Endodermal cell (in vitro differentiated cells): ENCODE measurements around the gene PDE8A. TPM values are rescaled to one million over a fixed set of nuclear protein-coding genes. Genes with fewer than 3 reads are reported as not detected.

ENCODE experiments used
- DNase-seq: peaks from one replicate; pipeline ENCODE4 v3.0.0-alpha.2; 2017
- H3K27ac ChIP-seq: 2 replicates; pipeline ENCODE4 v1.5.1; 2013; ENCODE audit warnings: mild to moderate bottlenecking, low read depth, low read length, moderate library complexity
- H3K27me3 ChIP-seq: 2 replicates; pipeline ENCODE4 v1.6.1; 2013; ENCODE audit warnings: mild to moderate bottlenecking, low read length, moderate library complexity; ENCODE audit not compliant: insufficient read depth, control insufficient read depth, poor library complexity, severe bottlenecking
- H3K36me3 ChIP-seq: 2 replicates; pipeline ENCODE4 v1.7.0; 2013; ENCODE audit warnings: mild to moderate bottlenecking, low read length, moderate library complexity; ENCODE audit not compliant: control insufficient read depth, insufficient read depth
- H3K4me1 ChIP-seq: one replicate; pipeline ENCODE4 v1.7.0; 2013; ENCODE audit warnings: low read length; ENCODE audit not compliant: control insufficient read depth, insufficient read depth
- H3K4me3 ChIP-seq: 2 replicates; pipeline ENCODE4 v1.5.1; 2013; ENCODE audit warnings: mild to moderate bottlenecking, low read length, moderate library complexity
- H3K9ac ChIP-seq: 2 replicates; pipeline ENCODE4 v1.6.1; 2013; ENCODE audit warnings: mild to moderate bottlenecking, low read length, moderate library complexity; ENCODE audit not compliant: poor library complexity, severe bottlenecking; ENCODE audit errors: extremely low read depth
- H3K9me3 ChIP-seq: 2 replicates; pipeline ENCODE4 v1.6.1; 2013; ENCODE audit warnings: mild to moderate bottlenecking, low read length, moderate library complexity; ENCODE audit not compliant: control insufficient read depth
- H3K27ac Mint-ChIP-seq: 2 replicates; pipeline ENCODE4 v1.8.0; 2020; ENCODE audit warnings: mixed read lengths
- H3K27me3 Mint-ChIP-seq: 2 replicates; pipeline ENCODE4 v1.8.0; 2021; ENCODE audit warnings: mild to moderate bottlenecking, mixed read lengths; ENCODE audit not compliant: insufficient read depth
- H3K36me3 Mint-ChIP-seq: 2 replicates; pipeline ENCODE4 v1.8.0; 2020; ENCODE audit warnings: low read depth, mixed read lengths
- H3K4me1 Mint-ChIP-seq: 2 replicates; pipeline ENCODE4 v1.8.0; 2020; ENCODE audit warnings: mixed read lengths
- H3K4me3 Mint-ChIP-seq: 2 replicates; pipeline ENCODE4 v1.8.0; 2020; ENCODE audit warnings: mild to moderate bottlenecking, moderate library complexity, mixed read lengths
- H3K9me3 Mint-ChIP-seq: 2 replicates; pipeline ENCODE4 v1.8.0; 2020; ENCODE audit warnings: mild to moderate bottlenecking, mixed read lengths
- WGBS, 2 experiments: methylation state at CpG; one replicate each; pipeline versions ENCODE4 v1.1.5 to v1.1.7; 2013; ENCODE audit warnings: missing lambda C conversion rate in 2 of 2, mixed read lengths in 1 of 2; ENCODE audit not compliant: insufficient coverage in 1 of 2, insufficient read length in 1 of 2; 5-methylcytosine and 5-hydroxymethylcytosine counted together
- total RNA-seq, 2 donors: library from RNA; stranded (reverse); fragmentation: NEBNext Ultra II Directional in 1 of 2; extraction: Animal tissue kit (Norgen Biotek cat#: 25700) in 1 of 2; gene quantifications; 2 replicates in 1 of 2; 3 replicates in 1 of 2; pipeline ENCODE4 v1.2.1, GENCODE V29; 2021
- TF ChIP-seq, protein P1 (sequence below): fragments of 200-600 bp; sonication (generic); conservative IDR thresholded peaks from 2 replicates; pipeline ENCODE4 v1.5.0; 2021; ENCODE audit warnings: antibody characterized with exemption, mild to moderate bottlenecking

The PDE8A gene
- total RNA-seq, 2 donors from 2014 or later = 14.8 to 15.2 TPM

DNA sequence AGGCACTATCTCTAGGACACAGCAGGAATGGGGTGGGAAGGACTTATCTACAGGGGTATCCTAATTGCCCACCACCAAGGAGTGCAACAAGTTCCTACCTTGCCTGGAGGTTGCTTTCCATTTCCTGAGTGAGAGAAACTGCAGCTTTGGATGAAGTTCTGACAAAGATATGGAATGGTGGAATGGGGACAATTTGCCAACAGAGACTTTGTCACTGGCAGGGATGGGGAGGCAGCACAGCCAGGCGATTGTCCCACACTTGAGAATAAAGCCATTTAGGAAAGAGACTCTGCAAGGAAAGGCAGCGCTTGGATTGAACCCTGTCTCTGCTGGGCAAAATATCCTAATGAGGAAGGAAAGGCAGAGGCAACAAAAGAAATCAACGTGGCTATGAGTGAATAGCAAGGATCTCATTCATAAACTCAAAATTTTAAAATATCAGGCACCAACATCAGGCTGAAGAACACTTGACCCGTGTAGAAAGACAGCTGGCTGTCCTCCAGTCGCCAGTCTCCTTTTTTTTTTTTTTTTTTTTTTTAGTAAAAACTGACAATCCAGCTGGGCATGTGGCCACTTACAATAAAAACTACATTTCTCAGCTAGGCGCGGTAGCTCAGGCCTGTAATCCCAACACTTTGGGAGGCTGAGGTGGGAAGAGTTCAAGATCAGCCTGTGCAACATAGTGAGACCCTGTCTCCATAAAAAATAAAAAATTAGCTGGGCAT lies 31.6 kb upstream of the PDE8A start:
- H3K36me3 Mint-ChIP-seq = no peaks in the 10 kb centered on the region
- no peak overlapping the region for H3K4me3 Mint-ChIP-seq
- peaks cover 6% of the 10 kb centered on the region for H3K27me3 Mint-ChIP-seq

DNA sequence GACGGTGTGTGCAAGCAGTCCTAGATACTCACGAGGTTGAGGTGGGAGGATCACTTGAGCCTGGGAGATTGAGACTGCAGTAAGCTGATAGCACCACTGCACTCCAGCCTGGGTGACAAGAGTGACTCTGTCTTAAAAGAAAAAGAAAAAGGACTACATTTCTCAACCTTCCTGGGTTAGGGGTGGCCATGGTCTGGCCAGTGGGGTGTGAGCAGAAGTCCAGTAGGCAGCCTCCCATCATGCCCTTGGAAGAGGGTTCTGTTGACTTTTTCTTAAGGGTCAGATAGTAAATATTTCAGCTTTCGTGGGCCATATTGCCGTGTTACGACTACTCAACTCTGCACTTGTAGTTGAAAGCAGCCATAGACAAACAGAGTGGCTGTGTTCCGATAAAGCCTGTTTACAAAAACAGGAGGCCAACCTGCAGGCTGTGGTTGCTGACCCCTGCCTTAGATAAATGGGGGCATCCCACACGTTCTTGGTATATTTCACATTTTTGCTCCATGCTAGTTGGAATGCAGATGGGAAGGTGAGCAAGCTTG lies 31.0 kb upstream of the PDE8A start:
- Mint-ChIP-seq H3K9me3 (no peaks in the 10 kb centered on the region), H3K36me3 (no peaks in the 10 kb centered on the region), H3K4me3 (no peak overlapping the region), H3K4me1 (peaks cover 12% of the 10 kb centered on the region), H3K27me3 (peaks cover 6% of the 10 kb centered on the region), H3K27ac (no peak overlapping the region)
- TF ChIP-seq, protein P1, sequence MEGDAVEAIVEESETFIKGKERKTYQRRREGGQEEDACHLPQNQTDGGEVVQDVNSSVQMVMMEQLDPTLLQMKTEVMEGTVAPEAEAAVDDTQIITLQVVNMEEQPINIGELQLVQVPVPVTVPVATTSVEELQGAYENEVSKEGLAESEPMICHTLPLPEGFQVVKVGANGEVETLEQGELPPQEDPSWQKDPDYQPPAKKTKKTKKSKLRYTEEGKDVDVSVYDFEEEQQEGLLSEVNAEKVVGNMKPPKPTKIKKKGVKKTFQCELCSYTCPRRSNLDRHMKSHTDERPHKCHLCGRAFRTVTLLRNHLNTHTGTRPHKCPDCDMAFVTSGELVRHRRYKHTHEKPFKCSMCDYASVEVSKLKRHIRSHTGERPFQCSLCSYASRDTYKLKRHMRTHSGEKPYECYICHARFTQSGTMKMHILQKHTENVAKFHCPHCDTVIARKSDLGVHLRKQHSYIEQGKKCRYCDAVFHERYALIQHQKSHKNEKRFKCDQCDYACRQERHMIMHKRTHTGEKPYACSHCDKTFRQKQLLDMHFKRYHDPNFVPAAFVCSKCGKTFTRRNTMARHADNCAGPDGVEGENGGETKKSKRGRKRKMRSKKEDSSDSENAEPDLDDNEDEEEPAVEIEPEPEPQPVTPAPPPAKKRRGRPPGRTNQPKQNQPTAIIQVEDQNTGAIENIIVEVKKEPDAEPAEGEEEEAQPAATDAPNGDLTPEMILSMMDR = no peak
- Histone ChIP-seq H3K9me3 (no peaks in the 10 kb centered on the region), H3K27ac (no peak overlapping the region), H3K4me1 (peaks cover 8% of the 10 kb centered on the region), H3K27me3 (no peaks in the 10 kb centered on the region), H3K36me3 (no peaks in the 10 kb centered on the region), H3K9ac (no peak overlapping the region), H3K4me3 (no peak overlapping the region)
- no peak for DNase-seq
- WGBS, 2 experiments = 93% methylated on average over 7 of the region's 7 CpGs

More for the DNA sequence above, 31.6 kb upstream of the PDE8A start:
- H3K36me3 ChIP-seq = no peaks in the 10 kb centered on the region
- H3K4me1 ChIP-seq = peaks cover 5% of the 10 kb centered on the region
- peaks cover 8% of the 10 kb centered on the region for H3K4me1 Mint-ChIP-seq
- no peak overlapping the region for H3K9ac ChIP-seq
- no peak for DNase-seq
- H3K9me3 ChIP-seq = no peaks in the 10 kb centered on the region
- TF ChIP-seq, protein P1 = no peak
- no peak overlapping the region for H3K27ac Mint-ChIP-seq
- H3K4me3 ChIP-seq = no peak overlapping the region
- no peak overlapping the region for H3K27ac ChIP-seq
- WGBS, 2 experiments = 89% methylated on average over 6 to 7 of the region's 7 CpGs
- H3K9me3 Mint-ChIP-seq = no peaks in the 10 kb centered on the region
- no peaks in the 10 kb centered on the region for H3K27me3 ChIP-seq

DNA sequence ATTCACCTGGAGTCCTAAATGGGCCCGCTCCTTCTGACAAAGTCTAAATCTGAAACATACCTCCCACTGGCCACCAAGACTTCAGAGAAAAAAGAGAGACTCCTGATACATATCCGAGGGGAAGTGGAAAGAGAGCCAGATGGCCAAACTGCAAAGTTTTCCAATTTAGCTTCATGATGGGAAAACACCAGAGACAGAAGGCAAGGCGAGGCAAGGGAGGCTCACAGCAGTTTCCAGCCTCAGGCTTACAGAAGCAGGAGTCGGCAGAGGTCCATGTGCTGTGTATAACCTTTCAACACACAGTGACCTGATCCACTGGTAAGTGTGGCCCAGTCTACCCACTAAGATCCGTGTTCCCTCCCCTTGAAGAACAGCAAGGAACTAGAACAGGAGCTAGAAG lies 29.9 kb upstream of the PDE8A start:
- Histone ChIP-seq H3K9ac (no peak overlapping the region), H3K36me3 (no peaks in the 10 kb centered on the region), H3K27ac (no peak overlapping the region), H3K4me1 (peaks cover 9% of the 10 kb centered on the region), H3K27me3 (no peaks in the 10 kb centered on the region), H3K9me3 (no peaks in the 10 kb centered on the region), H3K4me3 (no peak overlapping the region)
- Mint-ChIP-seq H3K36me3 (no peaks in the 10 kb centered on the region), H3K9me3 (no peaks in the 10 kb centered on the region), H3K4me1 (peaks cover 17% of the 10 kb centered on the region), H3K4me3 (no peak overlapping the region), H3K27me3 (peaks cover 7% of the 10 kb centered on the region), H3K27ac (no peak overlapping the region)
- TF ChIP-seq, protein P1 = no peak
- WGBS, 2 experiments = 80 to 90% methylated on average over 3 to 5 of the region's 5 CpGs
- no peak for DNase-seq
